Progenitor cell of endocrine pancreas (in vitro differentiated cells): Measurements from ENCODE around the gene HSPB7. TPM values are rescaled to one million over a fixed set of nuclear protein-coding genes. Genes with fewer than 3 reads are reported as not detected.

Experiments used
- DNase-seq: peaks from one replicate; pipeline ENCODE4 v3.0.0; 2021; ENCODE audit warnings: low spot score; ENCODE audit not compliant: unreplicated experiment
- H3K27ac Mint-ChIP-seq: 2 replicates; pipeline ENCODE4 v1.8.0; 2021; ENCODE audit warnings: mild to moderate bottlenecking, moderate library complexity, mixed read lengths
- H3K27me3 Mint-ChIP-seq: 2 replicates; pipeline ENCODE4 v1.8.0; 2021; ENCODE audit warnings: mixed read lengths
- H3K36me3 Mint-ChIP-seq: 2 replicates; pipeline ENCODE4 v1.8.0; 2022; ENCODE audit warnings: mixed read lengths; ENCODE audit not compliant: insufficient read depth
- H3K4me1 Mint-ChIP-seq: 2 replicates; pipeline ENCODE4 v1.8.0; 2021; ENCODE audit warnings: low read depth, mixed read lengths
- H3K4me3 Mint-ChIP-seq: 2 replicates; pipeline ENCODE4 v1.8.0; 2021; ENCODE audit warnings: low read depth, mild to moderate bottlenecking, moderate library complexity, mixed read lengths
- H3K9me3 Mint-ChIP-seq: 2 replicates; pipeline ENCODE4 v1.8.0; 2021; ENCODE audit warnings: low read depth, mixed read lengths
- CTCF ChIP-seq: fragments of 200-600 bp; sonication (generic); IDR thresholded peaks from one replicate; pipeline ENCODE4 v1.5.0; 2021; ENCODE audit warnings: antibody characterized with exemption, mild to moderate bottlenecking; ENCODE audit not compliant: unreplicated experiment
- total RNA-seq: library from RNA; stranded (reverse); gene quantifications from 2 replicates; pipeline ENCODE4 v1.2.1, GENCODE V29; 2021

HSPB7 gene
- total RNA-seq, 1 donor from 2014 or later = not detected

- Mint-ChIP-seq H3K27ac (no peak overlapping the region), H3K4me3 (no peak overlapping the region), H3K4me1 (peaks cover 2% of the 10 kb centered on the region), H3K27me3 (peaks cover 9% of the 10 kb centered on the region), H3K36me3 (no peaks in the 10 kb centered on the region), H3K9me3 (no peaks in the 10 kb centered on the region)
- no peak for TF ChIP-seq CTCF
- DNase-seq = no peak
These were observed 18.9 kb downstream of the HSPB7 start for GRCh38 chr1:15998929-15999328.

DNA sequence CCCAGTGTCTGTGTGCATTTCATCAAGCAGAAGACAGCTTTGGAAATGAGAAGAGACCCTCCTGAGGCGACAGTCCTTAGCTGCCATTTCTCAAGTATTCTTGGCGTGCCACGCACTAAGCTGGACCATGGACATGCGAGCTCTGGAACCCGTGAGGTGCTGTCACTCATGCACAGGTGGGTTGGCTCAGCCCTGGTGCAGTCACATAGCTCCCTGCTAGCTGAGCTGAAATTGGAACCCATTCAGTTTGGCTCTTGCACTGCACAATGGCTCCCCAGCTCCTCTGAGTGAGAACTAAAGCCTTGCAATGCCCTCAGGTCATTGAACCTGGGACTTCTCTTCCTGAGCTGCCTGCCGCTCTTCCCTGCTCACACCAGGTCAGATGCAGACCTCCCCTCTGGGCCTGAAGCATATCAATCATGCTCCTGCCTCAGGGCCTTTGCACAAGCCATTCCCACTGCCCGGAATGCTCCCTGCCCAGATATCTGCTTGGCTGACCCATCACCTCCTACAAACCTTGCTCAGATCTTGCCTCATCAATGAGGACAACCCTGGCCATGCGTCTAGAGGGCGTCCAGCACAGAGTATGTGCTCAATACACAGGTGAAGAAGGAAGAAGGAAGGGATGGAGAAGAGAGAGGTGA is 20.1 kb downstream of the HSPB7 start:
- Mint-ChIP-seq H3K27ac (no peak overlapping the region), H3K4me1 (no peaks in the 10 kb centered on the region), H3K36me3 (no peaks in the 10 kb centered on the region), H3K27me3 (peaks cover 9% of the 10 kb centered on the region), H3K9me3 (no peaks in the 10 kb centered on the region), H3K4me3 (no peak overlapping the region)
- DNase-seq = no peak
- no peak for TF ChIP-seq CTCF

- H3K27ac Mint-ChIP-seq = no peak overlapping the region
- DNase-seq = no peak
- H3K27me3 Mint-ChIP-seq = peaks cover 9% of the 10 kb centered on the region
- no peak overlapping the region for H3K4me3 Mint-ChIP-seq
- no peak for TF ChIP-seq CTCF
- H3K4me1 Mint-ChIP-seq = no peaks in the 10 kb centered on the region
- H3K36me3 Mint-ChIP-seq = no peaks in the 10 kb centered on the region
- no peaks in the 10 kb centered on the region for H3K9me3 Mint-ChIP-seq
These were observed 20.7 kb downstream of the HSPB7 start for GRCh38 chr1:15997076-15997585.

DNA sequence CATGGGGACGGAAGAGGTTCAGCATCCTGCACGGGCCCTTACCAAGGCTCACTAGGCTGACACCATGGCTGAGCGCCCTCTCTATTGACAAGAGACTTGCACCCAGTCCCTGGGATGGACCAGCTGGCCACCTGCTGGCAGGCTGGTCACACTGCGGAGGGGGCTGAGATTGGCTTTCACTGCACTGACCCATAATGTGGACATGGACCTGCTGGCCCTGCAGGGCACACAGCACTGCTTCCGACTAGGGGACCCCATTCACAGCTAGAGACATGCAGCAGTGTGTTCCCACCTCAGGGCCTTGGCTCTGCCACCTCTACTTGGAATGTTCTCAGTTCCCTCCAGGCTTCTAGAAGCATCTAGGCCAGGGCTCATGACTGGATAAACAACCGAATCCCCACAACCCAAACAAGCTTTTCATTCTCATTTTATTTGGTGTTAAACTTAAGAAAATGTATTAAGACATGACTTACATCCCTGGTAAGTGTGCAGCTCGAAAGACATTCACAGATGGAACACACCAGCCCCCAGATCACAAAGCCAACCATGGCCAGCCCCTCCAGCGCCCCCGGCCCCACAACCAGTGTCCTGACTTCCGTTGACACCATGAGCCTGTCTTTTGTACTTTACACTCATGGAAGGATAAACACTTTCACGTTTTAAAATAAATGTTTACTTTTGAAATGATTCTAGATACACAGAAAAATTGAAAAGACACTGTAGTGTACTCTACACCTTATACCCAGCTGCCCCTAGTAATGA is 23.1 kb downstream of the HSPB7 start:
- Mint-ChIP-seq H3K27ac (no peak overlapping the region), H3K4me3 (no peak overlapping the region), H3K9me3 (no peaks in the 10 kb centered on the region), H3K36me3 (no peaks in the 10 kb centered on the region), H3K4me1 (no peaks in the 10 kb centered on the region), H3K27me3 (peaks cover 9% of the 10 kb centered on the region)
- TF ChIP-seq CTCF = peak; percentile 66
- no peak for DNase-seq

DNA sequence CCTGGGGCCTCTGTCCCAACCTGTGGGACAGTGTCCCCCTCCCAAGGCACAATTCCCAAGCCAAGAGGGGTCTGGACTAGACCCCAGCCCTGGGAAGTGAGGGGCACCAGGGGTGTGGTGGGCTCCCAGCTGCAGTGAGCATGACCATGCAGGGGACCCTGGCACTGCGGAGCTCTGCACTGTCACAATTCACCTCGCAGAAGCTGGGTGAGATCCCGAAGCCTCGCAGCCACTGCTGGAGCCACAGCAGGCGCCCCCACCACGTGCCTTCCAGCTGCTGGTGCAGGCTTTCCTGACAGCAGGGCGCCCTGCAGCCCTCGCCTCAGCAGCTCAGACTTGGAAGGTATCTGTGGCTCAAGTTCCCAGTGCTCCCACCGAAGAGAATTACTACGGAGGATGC is 23.8 kb downstream of the HSPB7 start:
- H3K4me3 Mint-ChIP-seq = no peak overlapping the region
- no peak overlapping the region for H3K27ac Mint-ChIP-seq
- H3K9me3 Mint-ChIP-seq = no peaks in the 10 kb centered on the region
- H3K4me1 Mint-ChIP-seq = no peaks in the 10 kb centered on the region
- DNase-seq = no peak
- H3K36me3 Mint-ChIP-seq = no peaks in the 10 kb centered on the region
- TF ChIP-seq CTCF = no peak
- H3K27me3 Mint-ChIP-seq = peaks cover 9% of the 10 kb centered on the region
